GM12878 (cell line): ENCODE results near the gene SPART. TPM values are rescaled to one million over a fixed set of nuclear protein-coding genes. Genes with fewer than 3 reads are reported as not detected.

Experiments used
- ATF7 ChIP-seq: fragments of 450-650 bp; IDR thresholded peaks from 2 replicates; pipeline ENCODE4 v1.6.1; 2016; ENCODE audit warnings: low read depth, mild to moderate bottlenecking
- BCL11A ChIP-seq: IDR thresholded peaks from 2 replicates; pipeline ENCODE4 v1.6.1; 2011; ENCODE audit warnings: low read depth, low read length
- BHLHE40 ChIP-seq, 2 experiments: fragments of 450-650 bp in 1 of 2; IDR thresholded peaks; 2 replicates each; pipeline ENCODE4 v1.6.1; 2011 to 2017; ENCODE audit warnings: low read depth in 2 of 2, borderline replicate concordance in 1 of 2, improper control_type of control experiment in 1 of 2, low read length in 1 of 2, mild to moderate bottlenecking in 1 of 2
- CHD2 ChIP-seq: IDR thresholded peaks from 2 replicates; pipeline ENCODE4 v1.6.1; 2011; ENCODE audit warnings: low read depth, low read length, improper control_type of control experiment, borderline replicate concordance
- EGR1 ChIP-seq, 2 experiments: IDR thresholded peaks; 1 replicate in 1 of 2; 2 replicates in 1 of 2; pipeline ENCODE4 v1.6.1; 2011 to 2012; ENCODE audit warnings: low read depth in 2 of 2, low read length in 2 of 2, borderline replicate concordance in 1 of 2, mild to moderate bottlenecking in 1 of 2, moderate library complexity in 1 of 2
- FOXK2 ChIP-seq: fragments of 450-650 bp; IDR thresholded peaks from 2 replicates; pipeline ENCODE4 v1.6.1; 2017; ENCODE audit warnings: mild to moderate bottlenecking, moderate library complexity
- IRF4 ChIP-seq: IDR thresholded peaks from 2 replicates; pipeline ENCODE4 v1.6.1; 2011; ENCODE audit warnings: low read depth, low read length
- NFXL1 ChIP-seq: fragments of 450-650 bp; IDR thresholded peaks from 2 replicates; pipeline ENCODE4 v1.6.1; 2017; ENCODE audit warnings: antibody characterized with exemption, mild to moderate bottlenecking, borderline replicate concordance
- NR2C1 ChIP-seq: fragments of 450-650 bp; IDR thresholded peaks from 2 replicates; pipeline ENCODE4 v1.6.1; 2017; ENCODE audit warnings: antibody characterized with exemption, mild to moderate bottlenecking, moderate library complexity
- PAX5 ChIP-seq: IDR thresholded peaks from 2 replicates; pipeline ENCODE4 v1.6.1; 2011; ENCODE audit warnings: low read depth, low read length, borderline replicate concordance
- RCOR1 ChIP-seq: conservative IDR thresholded peaks from 2 replicates; pipeline ENCODE4 v1.6.1; 2012; ENCODE audit warnings: low read depth, low read length, improper control_type of control experiment
- RUNX3 ChIP-seq: IDR thresholded peaks from 2 replicates; pipeline ENCODE4 v1.6.1; 2012; ENCODE audit warnings: low read length, inconsistent platforms
- SIN3A ChIP-seq: IDR thresholded peaks from 2 replicates; pipeline ENCODE4 v1.6.1; 2012; ENCODE audit warnings: low read depth, low read length, improper control_type of control experiment
- SMARCA5 ChIP-seq: fragments of 450-650 bp; IDR thresholded peaks from 2 replicates; pipeline ENCODE4 v1.6.1; 2017; ENCODE audit warnings: mild to moderate bottlenecking
- SMC3 ChIP-seq: IDR thresholded peaks from 2 replicates; pipeline ENCODE4 v1.6.1; 2011; ENCODE audit warnings: low read length, improper control_type of control experiment, borderline replicate concordance
- TCF12 ChIP-seq: IDR thresholded peaks from 2 replicates; pipeline ENCODE4 v1.6.1; 2011; ENCODE audit warnings: low read depth, mild to moderate bottlenecking, low read length
- USF1 ChIP-seq: IDR thresholded peaks from 2 replicates; pipeline ENCODE4 v1.6.1; 2011; ENCODE audit warnings: borderline replicate concordance, low read depth, mild to moderate bottlenecking, moderate library complexity, mixed read lengths, low read length; ENCODE audit not compliant: insufficient read depth; ENCODE audit errors: extremely low read length
- polyA plus RNA-seq, 11 experiments: library from polyadenylated mRNA; depleted of rRNA in 4 of 11; unstranded in 6 of 11; stranded (reverse) in 5 of 11; fragments of >200 nt; fragmentation: Nextera tagmentation in 4 of 11; fragmentation: Illumina TruSeq in 1 of 11; extraction: Ambion mirVana in 4 of 11; extraction: Trizol in 1 of 11; gene quantifications; 1 replicate in 1 of 11; 2 replicates in 10 of 11; pipeline versions ENCODE4 v1.2.1 to v1.2.3, GENCODE V29; 2011 to 2016; ENCODE audit warnings: inconsistent platforms in 2 of 11, missing spikeins in 2 of 11, low read depth in 1 of 11
- total RNA-seq, 4 experiments: library from RNA; depleted of rRNA in 3 of 4; stranded (reverse); fragments of >200 nt in 3 of 4; fragmentation: Illumina TruSeq in 1 of 4; extraction: Trizol in 1 of 4; gene quantifications; 2 replicates each; pipeline versions ENCODE4 v1.2.1 to v1.2.3, GENCODE V29; 2013 to 2021
- TF ChIP-seq, protein P1 (sequence below): fragments of 450-650 bp; IDR thresholded peaks from 2 replicates; pipeline ENCODE4 v1.6.1; 2016; ENCODE audit warnings: mild to moderate bottlenecking
- TF ChIP-seq, protein P2 (sequence below): fragments of 450-650 bp; IDR thresholded peaks from 2 replicates; pipeline ENCODE4 v1.6.1; 2016; ENCODE audit warnings: mild to moderate bottlenecking, moderate library complexity, borderline replicate concordance

SPART gene
- total and polyA plus RNA-seq, 10 of the 15 experiments (the other 5 are each of a cell fraction or from before 2014, with no cell fraction given), result 17.6 to 74.6 (median 42.1) TPM

DNA sequence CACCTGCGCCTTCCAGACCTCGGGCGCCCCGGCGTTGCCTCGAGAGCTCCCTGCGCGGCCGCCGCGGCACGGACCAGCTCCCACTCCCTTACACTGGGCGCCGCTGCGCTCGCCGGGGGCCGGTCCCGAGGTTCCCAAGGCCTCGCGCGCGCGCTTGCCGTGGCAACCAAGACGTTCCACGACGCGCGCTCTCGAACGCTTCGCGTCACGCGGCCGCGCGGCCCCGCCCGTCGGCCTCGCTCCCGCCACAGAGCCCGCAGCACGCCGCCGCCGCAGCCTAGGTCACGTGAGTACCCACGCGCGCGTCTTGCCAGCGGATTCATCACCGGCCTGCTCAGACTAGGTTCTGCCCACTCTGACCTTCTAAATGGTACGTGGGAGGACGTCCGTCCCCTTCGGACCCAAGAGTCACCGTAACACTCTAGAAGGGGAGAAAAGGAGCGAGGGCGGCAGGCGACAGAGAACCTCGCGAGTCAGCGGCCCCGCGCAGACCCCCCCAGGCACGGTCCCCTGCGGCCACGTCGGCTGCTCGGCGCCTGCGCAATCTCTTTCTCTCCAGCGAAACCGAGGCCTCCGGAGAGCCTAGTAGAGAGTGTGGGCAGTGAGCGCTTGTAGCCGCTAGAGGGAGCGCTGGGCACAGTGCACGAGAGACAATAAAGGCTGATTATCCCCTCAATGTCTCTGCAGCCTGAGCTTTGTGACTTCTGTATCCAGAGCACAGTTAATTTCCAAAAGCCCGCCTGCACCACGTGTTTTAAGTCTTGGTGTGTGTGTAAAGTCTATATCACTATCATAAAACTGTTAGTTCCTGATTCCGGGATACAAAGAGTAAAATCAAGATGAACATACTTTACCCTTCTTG, at the start of gene SPART (continued):
- TF ChIP-seq CHD2 (peak; percentile 55; the same call in 1 of the 2 replicates), EGR1 (IDR thresholded peaks at IDR 0.05; ENCODE audit: borderline replicate concordance in 1 of 2, low read depth in 2 of 2, low read length in 2 of 2) (no peak), ATF7 (peak; percentile 51; the same call in 1 of the 2 replicates), FOXK2 (peak; percentile 57; the same call in 1 of the 2 replicates), BHLHE40 (IDR thresholded peaks at IDR 0.05; ENCODE audit: borderline replicate concordance in 1 of 2, low read depth in 2 of 2, low read length in 1 of 2) (peak; percentile 92 to 99), SMARCA5 (peak; percentile 95), TCF12 (no peak), USF1 (peak; percentile 80), RCOR1 (no peak), SMC3 (peak; percentile 78), BCL11A (no peak), SIN3A (no peak), IRF4 (no peak), NFXL1 (no peak), NR2C1 (no peak), RUNX3 (peak; percentile 62), PAX5 (no peak; the same call in 1 of the 2 replicates)
- TF ChIP-seq, protein P1, sequence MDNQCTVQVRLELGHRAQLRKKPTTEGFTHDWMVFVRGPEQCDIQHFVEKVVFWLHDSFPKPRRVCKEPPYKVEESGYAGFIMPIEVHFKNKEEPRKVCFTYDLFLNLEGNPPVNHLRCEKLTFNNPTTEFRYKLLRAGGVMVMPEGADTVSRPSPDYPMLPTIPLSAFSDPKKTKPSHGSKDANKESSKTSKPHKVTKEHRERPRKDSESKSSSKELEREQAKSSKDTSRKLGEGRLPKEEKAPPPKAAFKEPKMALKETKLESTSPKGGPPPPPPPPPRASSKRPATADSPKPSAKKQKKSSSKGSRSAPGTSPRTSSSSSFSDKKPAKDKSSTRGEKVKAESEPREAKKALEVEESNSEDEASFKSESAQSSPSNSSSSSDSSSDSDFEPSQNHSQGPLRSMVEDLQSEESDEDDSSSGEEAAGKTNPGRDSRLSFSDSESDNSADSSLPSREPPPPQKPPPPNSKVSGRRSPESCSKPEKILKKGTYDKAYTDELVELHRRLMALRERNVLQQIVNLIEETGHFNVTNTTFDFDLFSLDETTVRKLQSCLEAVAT, result peak; percentile 22; the same call in 1 of the 2 replicates
- TF ChIP-seq, protein P2, sequence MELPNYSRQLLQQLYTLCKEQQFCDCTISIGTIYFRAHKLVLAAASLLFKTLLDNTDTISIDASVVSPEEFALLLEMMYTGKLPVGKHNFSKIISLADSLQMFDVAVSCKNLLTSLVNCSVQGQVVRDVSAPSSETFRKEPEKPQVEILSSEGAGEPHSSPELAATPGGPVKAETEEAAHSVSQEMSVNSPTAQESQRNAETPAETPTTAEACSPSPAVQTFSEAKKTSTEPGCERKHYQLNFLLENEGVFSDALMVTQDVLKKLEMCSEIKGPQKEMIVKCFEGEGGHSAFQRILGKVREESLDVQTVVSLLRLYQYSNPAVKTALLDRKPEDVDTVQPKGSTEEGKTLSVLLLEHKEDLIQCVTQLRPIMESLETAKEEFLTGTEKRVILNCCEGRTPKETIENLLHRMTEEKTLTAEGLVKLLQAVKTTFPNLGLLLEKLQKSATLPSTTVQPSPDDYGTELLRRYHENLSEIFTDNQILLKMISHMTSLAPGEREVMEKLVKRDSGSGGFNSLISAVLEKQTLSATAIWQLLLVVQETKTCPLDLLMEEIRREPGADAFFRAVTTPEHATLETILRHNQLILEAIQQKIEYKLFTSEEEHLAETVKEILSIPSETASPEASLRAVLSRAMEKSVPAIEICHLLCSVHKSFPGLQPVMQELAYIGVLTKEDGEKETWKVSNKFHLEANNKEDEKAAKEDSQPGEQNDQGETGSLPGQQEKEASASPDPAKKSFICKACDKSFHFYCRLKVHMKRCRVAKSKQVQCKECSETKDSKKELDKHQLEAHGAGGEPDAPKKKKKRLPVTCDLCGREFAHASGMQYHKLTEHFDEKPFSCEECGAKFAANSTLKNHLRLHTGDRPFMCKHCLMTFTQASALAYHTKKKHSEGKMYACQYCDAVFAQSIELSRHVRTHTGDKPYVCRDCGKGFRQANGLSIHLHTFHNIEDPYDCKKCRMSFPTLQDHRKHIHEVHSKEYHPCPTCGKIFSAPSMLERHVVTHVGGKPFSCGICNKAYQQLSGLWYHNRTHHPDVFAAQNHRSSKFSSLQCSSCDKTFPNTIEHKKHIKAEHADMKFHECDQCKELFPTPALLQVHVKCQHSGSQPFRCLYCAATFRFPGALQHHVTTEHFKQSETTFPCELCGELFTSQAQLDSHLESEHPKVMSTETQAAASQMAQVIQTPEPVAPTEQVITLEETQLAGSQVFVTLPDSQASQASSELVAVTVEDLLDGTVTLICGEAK, result no peak
